Measurements from ENCODE around the gene APOBEC3F.

The APOBEC3F gene

GRCh38 chr22:39097098-39098020, 56.7 kb downstream of the APOBEC3F start, which contains the start of gene APOBEC3H:
TSS of gene APOBEC3H (plus strand) at chr22:39097244. CDS start at chr22:39100279, 3,035 bp downstream.
- H3K4me1 ChIP-seq (ENCODE audit: control insufficient read depth, insufficient read depth, low read length), result peaks cover 3% of the 10 kb centered on the region
- H3K27me3 ChIP-seq (ENCODE audit: control insufficient read depth in 1 of 2, insufficient read depth in 2 of 2, low read length in 2 of 2), result no peaks in the 10 kb centered on the region
- no peaks in the 10 kb centered on the region for H3K36me3 ChIP-seq (ENCODE audit: control insufficient read depth in 2 of 2, insufficient read depth in 2 of 2, low read length in 2 of 2)
- no peak within 1 kb of the TSS for H3K9ac ChIP-seq (ENCODE audit: low read length in 2 of 2)
- H3K4me3 ChIP-seq (ENCODE audit: low read length in 2 of 2), result no peak within 1 kb of the TSS
- no peak within 1 kb of the TSS for H3K27ac ChIP-seq (ENCODE audit: low read length)
- H3K9me3 ChIP-seq (ENCODE audit: control insufficient read depth in 2 of 2, low read length in 2 of 2), result no peaks in the 10 kb centered on the region

GRCh38 chr22:39098026-39098425, 57.4 kb downstream of the APOBEC3F start:
- Histone ChIP-seq H3K9me3 (ENCODE audit: control insufficient read depth in 2 of 2, low read length in 2 of 2) (no peaks in the 10 kb centered on the region), H3K4me1 (ENCODE audit: control insufficient read depth, insufficient read depth, low read length) (peaks cover 3% of the 10 kb centered on the region), H3K27me3 (ENCODE audit: control insufficient read depth in 1 of 2, insufficient read depth in 2 of 2, low read length in 2 of 2) (no peaks in the 10 kb centered on the region), H3K36me3 (ENCODE audit: control insufficient read depth in 2 of 2, insufficient read depth in 2 of 2, low read length in 2 of 2) (no peaks in the 10 kb centered on the region), H3K27ac (ENCODE audit: low read length) (no peak overlapping the region), H3K9ac (ENCODE audit: low read length in 2 of 2) (no peak overlapping the region), H3K4me3 (ENCODE audit: low read length in 2 of 2) (no peak overlapping the region)

- H3K9ac ChIP-seq (ENCODE audit: low read length in 2 of 2), result no peak overlapping the region
- H3K9me3 ChIP-seq (ENCODE audit: control insufficient read depth in 2 of 2, low read length in 2 of 2), result no peaks in the 10 kb centered on the region
- H3K27me3 ChIP-seq (ENCODE audit: control insufficient read depth in 1 of 2, insufficient read depth in 2 of 2, low read length in 2 of 2), result no peaks in the 10 kb centered on the region
- H3K4me1 ChIP-seq (ENCODE audit: control insufficient read depth, insufficient read depth, low read length), result peaks cover 3% of the 10 kb centered on the region
- no peak overlapping the region for H3K27ac ChIP-seq (ENCODE audit: low read length)
- no peaks in the 10 kb centered on the region for H3K36me3 ChIP-seq (ENCODE audit: control insufficient read depth in 2 of 2, insufficient read depth in 2 of 2, low read length in 2 of 2)
- no peak overlapping the region for H3K4me3 ChIP-seq (ENCODE audit: low read length in 2 of 2)
Observed at GRCh38 chr22:39098576-39098975, 57.9 kb downstream of the APOBEC3F start.

- Histone ChIP-seq H3K27me3 (ENCODE audit: control insufficient read depth in 1 of 2, insufficient read depth in 2 of 2, low read length in 2 of 2) (no peaks in the 10 kb centered on the region), H3K27ac (ENCODE audit: low read length) (no peak overlapping the region), H3K36me3 (ENCODE audit: control insufficient read depth in 2 of 2, insufficient read depth in 2 of 2, low read length in 2 of 2) (no peaks in the 10 kb centered on the region)
Observed at GRCh38 chr22:39101226-39101625, 60.6 kb downstream of the APOBEC3F start.

GRCh38 chr22:39103431-39103830, 62.8 kb downstream of the APOBEC3F start:
- Histone ChIP-seq H3K4me3 (ENCODE audit: low read length in 2 of 2) (no peak overlapping the region), H3K9me3 (ENCODE audit: control insufficient read depth in 2 of 2, low read length in 2 of 2) (no peaks in the 10 kb centered on the region), H3K4me1 (ENCODE audit: control insufficient read depth, insufficient read depth, low read length) (no peaks in the 10 kb centered on the region), H3K27ac (ENCODE audit: low read length) (no peak overlapping the region), H3K9ac (ENCODE audit: low read length in 2 of 2) (no peak overlapping the region), H3K36me3 (ENCODE audit: control insufficient read depth in 2 of 2, insufficient read depth in 2 of 2, low read length in 2 of 2) (no peaks in the 10 kb centered on the region), H3K27me3 (ENCODE audit: control insufficient read depth in 1 of 2, insufficient read depth in 2 of 2, low read length in 2 of 2) (no peaks in the 10 kb centered on the region)

More at GRCh38 chr22:39101226-39101625, 60.6 kb downstream of the APOBEC3F start:
- Histone ChIP-seq H3K4me1 (ENCODE audit: control insufficient read depth, insufficient read depth, low read length) (peaks cover 3% of the 10 kb centered on the region), H3K4me3 (ENCODE audit: low read length in 2 of 2) (no peak overlapping the region), H3K9ac (ENCODE audit: low read length in 2 of 2) (no peak overlapping the region), H3K9me3 (ENCODE audit: control insufficient read depth in 2 of 2, low read length in 2 of 2) (no peaks in the 10 kb centered on the region)

Data from stomach smooth muscle (tissue), 2 donors.